Fibroblast of skin of right biceps (primary cell): ENCODE data around the gene HNRNPA3.
A peak's percentile ranks its signal among the peaks of the same experiment; 100 is the strongest.
"Not testable (repeated sequence)": the region's sequence is repeated elsewhere in the genome, so short reads cannot be mapped to it uniquely, and the experiment has no call there.

Experiments
- DNase-seq: peaks from one replicate; pipeline ENCODE4 v3.0.0-alpha.2; 2013

HNRNPA3 gene

GRCh38 chr2:177188482-177189469 lies 23.8 kb upstream of the HNRNPA3 start:
- DNase-seq: no peak

DNA sequence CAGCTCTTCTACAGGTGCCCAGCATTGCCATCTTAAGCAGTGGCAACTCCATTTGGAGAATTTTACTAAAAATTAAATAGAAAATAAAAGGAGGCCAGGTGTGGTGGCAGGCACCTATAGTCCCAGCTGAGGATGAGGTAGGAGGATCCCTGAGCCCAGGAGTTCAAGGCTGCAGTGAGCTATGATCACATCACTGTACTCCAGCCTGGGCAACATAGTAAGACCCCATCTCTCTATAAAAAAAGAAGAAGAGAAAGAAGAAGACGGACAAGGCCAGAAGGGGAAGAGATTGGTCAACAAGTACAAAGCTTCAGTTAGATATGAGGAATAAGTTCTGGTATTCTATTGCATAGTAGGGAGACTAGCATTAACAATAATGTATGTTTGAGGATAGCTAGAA lies 21.7 kb upstream of the HNRNPA3 start:
- no peak for DNase-seq

DNA sequence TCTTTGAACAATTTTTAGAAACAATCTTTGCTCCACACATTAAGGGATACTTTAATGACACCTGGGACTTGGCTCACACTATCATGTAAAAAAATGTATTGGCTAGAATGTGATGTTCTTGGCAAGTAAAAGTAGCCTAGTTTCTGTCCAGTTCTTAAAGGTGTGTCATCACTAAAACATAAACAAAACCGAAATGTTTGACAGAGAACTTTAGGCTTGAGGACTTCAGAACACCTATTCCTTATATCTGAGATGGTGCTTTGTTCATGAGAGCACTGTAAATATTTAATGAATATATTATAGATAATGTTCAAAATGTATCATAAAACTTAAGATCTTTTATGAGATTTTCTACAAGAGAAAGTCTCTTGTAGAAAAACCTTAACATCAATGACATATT lies 19.8 kb upstream of the HNRNPA3 start:
- no peak for DNase-seq

- no peak for DNase-seq
Measured at GRCh38 chr2:177193240-177193639, 19.4 kb upstream of the HNRNPA3 start.

- no peak for DNase-seq
Measured at GRCh38 chr2:177195194-177195593, 17.4 kb upstream of the HNRNPA3 start.

- DNase-seq: not testable (repeated sequence)
Measured at GRCh38 chr2:177200419-177200818, 12.2 kb upstream of the HNRNPA3 start.

GRCh38 chr2:177201919-177202346 lies 10.7 kb upstream of the HNRNPA3 start:
- DNase-seq: no peak

DNA sequence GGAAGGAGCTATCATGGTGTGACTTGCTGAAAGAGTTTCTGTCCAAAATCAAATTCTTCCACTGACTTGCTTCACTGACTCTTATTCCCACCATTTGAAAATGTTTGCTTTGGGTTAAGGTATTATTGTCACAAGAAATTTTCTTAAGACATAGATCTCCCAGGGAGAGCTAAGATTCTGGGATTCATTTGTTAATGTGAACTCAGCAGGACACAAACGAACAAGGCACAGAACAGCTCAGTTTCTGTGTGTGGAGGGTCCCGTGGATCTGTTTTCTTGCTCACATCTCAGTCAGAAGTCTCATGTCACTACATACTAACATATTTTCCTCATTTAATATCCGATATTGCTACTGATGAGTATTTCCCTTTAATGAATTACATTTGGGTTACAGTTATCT lies 8.2 kb upstream of the HNRNPA3 start:
- no peak for DNase-seq

- DNase-seq: no peak
Measured at GRCh38 chr2:177207101-177207500, 5.5 kb upstream of the HNRNPA3 start.

DNA sequence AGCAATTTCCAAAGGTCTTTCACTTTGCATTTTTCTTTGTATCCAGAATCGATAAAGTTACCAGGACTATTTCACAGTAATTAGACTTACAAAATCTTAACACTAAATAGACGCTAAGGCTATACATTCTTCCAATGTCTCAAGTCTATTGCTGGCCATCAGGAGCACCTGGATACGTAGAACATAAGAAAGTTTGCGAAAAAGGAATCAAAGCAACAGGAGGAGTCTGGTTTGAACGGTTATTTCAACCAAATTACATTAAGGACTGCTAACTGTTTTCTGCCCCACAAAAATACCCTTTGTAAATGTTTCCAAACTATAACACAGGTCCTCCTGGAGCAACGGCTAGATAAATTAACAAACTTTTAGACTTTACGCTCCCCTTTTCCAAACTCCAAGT lies 1.4 kb upstream of the HNRNPA3 start:
- no peak for DNase-seq

- DNase-seq: no peak
Measured at GRCh38 chr2:177211576-177212105, 953 bp upstream of the HNRNPA3 start.

DNA sequence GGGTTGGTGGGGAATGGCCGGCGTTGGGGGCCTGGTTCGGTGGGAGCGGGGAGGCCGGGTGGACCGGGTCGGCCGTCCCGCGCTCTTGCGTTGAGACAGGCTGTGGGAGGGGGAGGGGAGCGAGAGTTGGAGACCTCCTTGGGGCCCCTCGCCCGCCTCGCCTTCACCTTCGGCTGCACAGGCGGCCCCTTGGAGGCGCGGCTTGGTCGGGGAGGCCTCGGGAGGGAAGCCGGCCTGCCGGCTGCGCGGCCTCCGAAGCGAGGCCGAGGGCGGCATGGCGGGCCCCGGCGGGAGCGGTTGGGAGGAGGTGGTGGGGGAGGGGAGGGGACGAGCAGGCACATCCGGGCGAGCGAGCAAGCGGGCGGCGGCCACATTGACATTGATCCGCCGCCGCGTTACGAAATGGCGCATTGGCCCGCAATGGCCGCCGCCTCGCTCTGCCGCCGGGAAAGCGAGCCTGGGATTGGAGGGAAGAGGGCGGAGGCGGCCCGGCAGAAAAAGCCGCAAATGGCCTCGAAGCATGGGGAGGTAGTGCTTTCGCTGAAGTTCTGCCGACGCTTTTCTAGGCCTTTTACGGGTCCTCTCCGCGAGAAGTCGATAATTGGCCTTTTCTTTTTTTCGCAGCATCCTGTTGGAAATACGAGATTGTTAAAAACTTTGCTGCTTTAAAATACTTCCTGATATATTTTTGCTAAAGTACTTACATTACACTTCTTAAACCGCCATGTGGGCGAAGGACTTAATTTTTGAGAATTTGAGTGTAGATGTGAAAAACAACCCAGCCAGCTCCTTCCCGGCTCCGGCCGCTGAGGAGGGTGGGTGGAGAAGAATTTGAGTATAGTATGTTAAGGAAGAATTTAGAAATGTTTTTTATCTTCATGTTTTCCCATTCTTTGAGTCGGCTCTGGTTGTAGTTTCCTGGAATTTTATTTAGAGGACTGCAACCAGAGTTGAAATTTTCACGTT lies 580 bp downstream of the HNRNPA3 start:
- peak; percentile 93 for DNase-seq

GRCh38 chr2:177217247-177217843 lies 4.8 kb downstream of the HNRNPA3 start:
- no peak for DNase-seq

DNA sequence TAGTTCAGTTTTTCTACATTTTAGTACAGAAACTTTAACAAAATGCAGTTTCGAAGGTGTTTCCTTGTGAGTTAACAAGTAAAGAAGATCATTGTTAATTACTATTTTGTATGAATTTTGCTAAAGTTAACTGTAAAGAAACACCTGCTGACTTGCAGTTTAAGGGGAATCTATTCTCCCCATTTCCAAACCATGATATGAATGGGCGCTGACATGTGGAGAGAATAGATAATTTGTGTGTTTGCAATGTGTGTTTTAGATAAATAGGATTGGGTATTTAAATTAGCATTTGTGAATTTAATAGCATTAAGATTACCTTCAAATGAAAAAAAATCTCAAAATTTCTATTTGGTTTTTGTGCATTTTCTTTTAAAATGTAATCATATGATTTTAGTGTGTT lies 7.2 kb downstream of the HNRNPA3 start:
- not testable (repeated sequence) for DNase-seq

DNA sequence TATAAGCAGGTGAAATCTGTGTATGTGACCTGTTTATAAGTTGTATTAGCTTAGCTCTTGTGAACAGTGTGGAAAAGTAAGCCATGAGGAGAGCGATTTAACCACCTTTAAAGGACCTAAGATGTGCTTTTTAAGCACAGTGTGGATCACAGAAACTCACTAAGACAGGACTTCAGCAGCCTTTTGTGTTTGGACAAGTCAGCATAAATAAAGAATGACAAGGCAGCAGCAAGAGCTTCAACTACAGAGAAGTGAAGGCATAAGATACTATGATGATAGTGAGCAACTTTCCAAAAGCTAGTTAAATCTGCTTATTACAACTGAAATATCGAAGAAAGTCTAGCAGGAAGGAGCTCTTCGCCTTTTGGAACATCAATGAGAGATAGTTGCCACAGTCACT lies 8.9 kb downstream of the HNRNPA3 start:
- no peak for DNase-seq

GRCh38 chr2:177221970-177222369 lies 9.4 kb downstream of the HNRNPA3 start:
- no peak for DNase-seq

GRCh38 chr2:177223436-177223835 lies 10.8 kb downstream of the HNRNPA3 start:
- not testable (repeated sequence) for DNase-seq

DNA sequence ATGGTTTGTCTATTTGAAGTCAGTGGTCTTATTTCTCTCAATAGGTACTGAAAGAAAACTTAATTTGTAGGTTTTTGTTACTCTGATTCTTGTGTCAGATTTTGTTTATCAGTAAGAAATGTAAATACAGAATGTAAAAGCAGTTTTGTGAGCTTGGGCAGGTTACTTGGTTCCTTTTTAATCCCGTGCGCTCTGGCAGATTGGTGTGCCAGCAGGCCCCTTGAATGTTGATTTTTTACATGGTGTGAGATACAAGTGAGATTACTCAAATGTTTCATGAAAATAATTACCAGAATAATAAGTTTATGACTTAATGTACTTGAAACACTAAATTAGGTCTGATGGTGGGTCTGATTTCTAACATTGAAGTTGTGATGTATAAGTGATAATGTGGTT lies 13.4 kb downstream of the HNRNPA3 start:
- no peak for DNase-seq

GRCh38 chr2:177229442-177230242 lies 17.0 kb downstream of the HNRNPA3 start:
- no peak for DNase-seq

GRCh38 chr2:177231270-177231669 lies 18.7 kb downstream of the HNRNPA3 start:
- no peak for DNase-seq

GRCh38 chr2:177232098-177232704 lies 19.6 kb downstream of the HNRNPA3 start:
- DNase-seq: no peak
